AG09319 (cell line): ENCODE results near the gene RANGAP1.

Source experiments
- DNase-seq: peaks from one replicate; pipeline ENCODE4 v3.0.0-alpha.2; 2010; ENCODE audit warnings: low read depth; ENCODE audit errors: extremely low read depth
- CTCF ChIP-seq: IDR thresholded peaks from 2 replicates; pipeline ENCODE4 v1.5.1; 2011; ENCODE audit warnings: low read depth, mild to moderate bottlenecking, inconsistent platforms, low read length, moderate library complexity

The RANGAP1 gene

DNA sequence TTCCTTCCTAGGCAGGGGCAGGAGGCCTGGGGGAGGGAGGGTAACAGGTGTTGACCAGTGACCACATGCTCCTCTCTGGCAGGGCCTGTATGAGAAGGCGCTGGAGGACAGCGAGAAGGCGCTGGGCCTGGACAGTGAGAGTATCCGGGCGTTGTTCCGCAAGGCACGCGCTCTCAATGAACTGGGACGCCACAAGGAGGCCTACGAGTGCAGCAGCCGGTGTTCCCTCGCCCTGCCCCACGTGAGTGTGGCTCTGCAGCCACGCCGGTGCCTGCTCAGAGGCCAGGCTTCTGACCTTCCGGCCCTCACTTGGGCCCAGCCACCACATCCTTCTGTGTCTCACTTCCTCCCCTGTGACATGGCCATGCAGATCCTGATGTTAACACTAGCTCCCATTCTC is 41.1 kb upstream of the RANGAP1 start:
- no peak for TF ChIP-seq CTCF

DNA sequence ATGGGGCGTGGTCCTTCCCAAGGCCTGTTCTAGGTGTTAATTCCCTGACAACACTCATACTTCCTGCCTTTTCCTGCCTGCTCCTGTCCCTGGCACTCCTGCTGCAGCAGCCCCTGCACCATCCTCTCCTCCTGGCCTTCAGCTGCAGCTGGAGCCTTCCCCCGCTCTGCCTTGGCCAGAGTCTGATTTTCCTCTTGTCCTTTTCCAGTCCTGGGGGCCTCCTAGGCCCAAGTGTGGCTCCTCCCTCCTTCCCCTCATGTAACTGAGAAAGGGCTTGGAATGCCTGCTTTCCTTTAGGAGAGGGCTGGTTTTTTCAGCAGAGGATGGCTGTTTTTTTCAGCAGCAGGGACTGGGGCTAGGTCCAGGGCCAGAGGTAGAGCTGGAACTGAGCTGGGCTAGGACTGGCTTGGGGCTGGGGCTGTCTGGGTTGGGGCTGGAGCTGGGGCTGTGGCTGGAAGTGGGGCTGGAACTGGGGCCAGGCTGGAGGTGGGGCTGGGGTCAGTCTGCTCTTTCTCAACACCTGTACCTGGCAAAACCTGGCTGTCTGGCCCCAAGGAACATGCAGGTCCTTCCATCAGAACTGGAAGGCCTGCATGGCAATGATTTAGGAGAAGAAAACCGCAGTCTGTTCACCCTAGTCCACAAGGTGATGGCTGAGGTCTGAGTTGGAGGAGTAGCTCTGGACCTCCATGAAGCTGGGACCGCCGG is 39.0 kb upstream of the RANGAP1 start:
- DNase-seq: no peak
- no peak for TF ChIP-seq CTCF

More for the DNA sequence above, 41.1 kb upstream of the RANGAP1 start:
- no peak for DNase-seq

- no peak for DNase-seq
- TF ChIP-seq CTCF: no peak
These were observed 34.6 kb upstream of the RANGAP1 start for GRCh38 chr22:41320416-41321240.

GRCh38 chr22:41315586-41315985 is 29.6 kb upstream of the RANGAP1 start:
- no peak for TF ChIP-seq CTCF
- no peak for DNase-seq

GRCh38 chr22:41314821-41315220 is 28.8 kb upstream of the RANGAP1 start:
- no peak for DNase-seq
- TF ChIP-seq CTCF: no peak

- no peak for DNase-seq
- no peak for TF ChIP-seq CTCF
These were observed 25.5 kb upstream of the RANGAP1 start for GRCh38 chr22:41311487-41311886.

- no peak for TF ChIP-seq CTCF
These were observed 24.3 kb upstream of the RANGAP1 start for GRCh38 chr22:41310336-41310735.

More at GRCh38 chr22:41310336-41310735, 24.3 kb upstream of the RANGAP1 start:
- no peak for DNase-seq
